ENCODE results near the gene CLDN10.

The CLDN10 gene

GRCh38 chr13:95523598-95523997, 28.9 kb upstream of the CLDN10 start:
- no peak overlapping the region for H2AFZ ChIP-seq (ENCODE audit: low read length)
- no peak overlapping the region for H3K9ac ChIP-seq (ENCODE audit: low read length)

GRCh38 chr13:95524264-95524901, 28.1 kb upstream of the CLDN10 start:
- Histone ChIP-seq H3K36me3 (ENCODE audit: insufficient read depth, low read length) (no peaks in the 10 kb centered on the region), H3K4me1 (ENCODE audit: insufficient read depth, low read length, severe bottlenecking) (no peaks in the 10 kb centered on the region), H3K9ac (ENCODE audit: low read length) (no peak overlapping the region), H3K9me3 (ENCODE audit: low read length) (no peaks in the 10 kb centered on the region), H3K79me2 (ENCODE audit: insufficient read depth, low read length) (no peaks in the 10 kb centered on the region), H4K20me1 (ENCODE audit: insufficient read depth, low read length) (no peaks in the 10 kb centered on the region), H3K4me2 (ENCODE audit: low read length) (no peak overlapping the region), H3K9me2 (ENCODE audit: low read depth, low read length) (no peaks in the 10 kb centered on the region), H3K27me3 (ENCODE audit: insufficient read depth, low read length) (no peaks in the 10 kb centered on the region), H3F3A (ENCODE audit: insufficient read depth, low read length) (no peaks in the 10 kb centered on the region), H2AFZ (ENCODE audit: low read length) (no peak overlapping the region), H3K4me3 (ENCODE audit: low read depth, low read length, poor library complexity, severe bottlenecking) (no peak overlapping the region), H3K27ac (ENCODE audit: low read depth, low read length, poor library complexity, severe bottlenecking) (no peak overlapping the region)
- TF ChIP-seq EZH2 (IDR thresholded peaks at IDR 0.05; ENCODE audit: borderline replicate concordance, low read length) (no peak), CTCF (IDR thresholded peaks at IDR 0.05; ENCODE audit: low read length) (no peak)

More at GRCh38 chr13:95523598-95523997, 28.9 kb upstream of the CLDN10 start:
- Histone ChIP-seq H4K20me1 (ENCODE audit: insufficient read depth, low read length) (no peaks in the 10 kb centered on the region), H3K36me3 (ENCODE audit: insufficient read depth, low read length) (no peaks in the 10 kb centered on the region), H3K79me2 (ENCODE audit: insufficient read depth, low read length) (no peaks in the 10 kb centered on the region), H3K27me3 (ENCODE audit: insufficient read depth, low read length) (no peaks in the 10 kb centered on the region), H3K4me3 (ENCODE audit: low read depth, low read length, poor library complexity, severe bottlenecking) (no peak overlapping the region), H3K4me1 (ENCODE audit: insufficient read depth, low read length, severe bottlenecking) (no peaks in the 10 kb centered on the region), H3K27ac (ENCODE audit: low read depth, low read length, poor library complexity, severe bottlenecking) (no peak overlapping the region), H3K9me3 (ENCODE audit: low read length) (no peaks in the 10 kb centered on the region), H3F3A (ENCODE audit: insufficient read depth, low read length) (no peaks in the 10 kb centered on the region), H3K4me2 (ENCODE audit: low read length) (no peak overlapping the region), H3K9me2 (ENCODE audit: low read depth, low read length) (no peaks in the 10 kb centered on the region)
- TF ChIP-seq EZH2 (IDR thresholded peaks at IDR 0.05; ENCODE audit: borderline replicate concordance, low read length) (no peak), CTCF (IDR thresholded peaks at IDR 0.05; ENCODE audit: low read length) (no peak)

- Histone ChIP-seq H3K27me3 (ENCODE audit: insufficient read depth, low read length) (no peaks in the 10 kb centered on the region), H4K20me1 (ENCODE audit: insufficient read depth, low read length) (no peaks in the 10 kb centered on the region), H3K4me1 (ENCODE audit: insufficient read depth, low read length, severe bottlenecking) (no peaks in the 10 kb centered on the region), H3K9me2 (ENCODE audit: low read depth, low read length) (no peaks in the 10 kb centered on the region), H3K36me3 (ENCODE audit: insufficient read depth, low read length) (no peaks in the 10 kb centered on the region), H3K27ac (ENCODE audit: low read depth, low read length, poor library complexity, severe bottlenecking) (no peak overlapping the region), H3K79me2 (ENCODE audit: insufficient read depth, low read length) (no peaks in the 10 kb centered on the region), H3K4me2 (ENCODE audit: low read length) (no peak overlapping the region), H3K4me3 (ENCODE audit: low read depth, low read length, poor library complexity, severe bottlenecking) (no peak overlapping the region), H3K9ac (ENCODE audit: low read length) (no peak overlapping the region), H3F3A (ENCODE audit: insufficient read depth, low read length) (no peaks in the 10 kb centered on the region), H2AFZ (ENCODE audit: low read length) (no peak overlapping the region), H3K9me3 (ENCODE audit: low read length) (no peaks in the 10 kb centered on the region)
- TF ChIP-seq EZH2 (IDR thresholded peaks at IDR 0.05; ENCODE audit: borderline replicate concordance, low read length) (no peak), CTCF (IDR thresholded peaks at IDR 0.05; ENCODE audit: low read length) (no peak)
Observed at GRCh38 chr13:95527955-95528354, 24.6 kb upstream of the CLDN10 start.
